PC-9 (cell line): Measurements from ENCODE around the gene MAP2K4. TPM values are rescaled to one million over a fixed set of nuclear protein-coding genes. Genes with fewer than 3 reads are reported as not detected.

ENCODE experiments used
- BruUV-seq: library from RNA; stranded (reverse); fragments of 400-500 nt; replicated peaks from 2 replicates; lab custom pipeline; 2021; lab: Mats Ljungman, UMichigan
- CTCF ChIA-PET: fragments of 300-600 bp; sonication (Branson Sonifier 250); formaldehyde crosslinking; loops from one replicate; lab custom pipeline; 2022; ENCODE audit warnings: antibody characterized with exemption; lab: Charles Lee
- POLR2A ChIA-PET: fragments of 300-600 bp; sonication (Branson Sonifier 250); formaldehyde crosslinking; loops from one replicate; lab custom pipeline; 2022; ENCODE audit warnings: antibody characterized with exemption; ENCODE audit not compliant: unreplicated experiment; lab: Charles Lee
- DNase-seq, 2 experiments: peaks; one replicate each; pipeline versions ENCODE4 v3.0.0 to v3.0.0-alpha.2; 2015 to 2022; ENCODE audit warnings: mixed read lengths in 1 of 2
- H2AFZ ChIP-seq: fragments of 200-600 bp; sonication (generic); 2 replicates; pipeline ENCODE4 v1.8.1; 2017; ENCODE audit warnings: antibody characterized with exemption
- H3F3A ChIP-seq: fragments of 200-600 bp; sonication (generic); 2 replicates; pipeline ENCODE4 v1.8.1; 2017; ENCODE audit warnings: antibody characterized with exemption, mild to moderate bottlenecking, low read depth; ENCODE audit not compliant: insufficient read depth
- H3K27ac ChIP-seq: fragments of 200-600 bp; sonication (generic); 2 replicates; pipeline ENCODE4 v1.6.1; 2016; ENCODE audit warnings: mixed run types
- H3K27me3 ChIP-seq: fragments of 200-600 bp; sonication (generic); 2 replicates; pipeline ENCODE4 v1.6.1; 2016; ENCODE audit warnings: low read depth, mixed run types; ENCODE audit not compliant: insufficient read depth
- H3K36me3 ChIP-seq: fragments of 200-600 bp; sonication (generic); 2 replicates; pipeline ENCODE4 v1.6.1; 2016; ENCODE audit warnings: low read depth, mixed run types
- H3K4me1 ChIP-seq: fragments of 200-600 bp; sonication (generic); replicated peaks from 2 replicates; pipeline ENCODE4 v1.6.1; 2016; ENCODE audit warnings: mixed run types; ENCODE audit not compliant: insufficient read depth
- H3K4me2 ChIP-seq: fragments of 200-600 bp; sonication (generic); 2 replicates; pipeline ENCODE4 v1.6.1; 2017; ENCODE audit warnings: mixed run types
- H3K4me3 ChIP-seq: fragments of 200-600 bp; sonication (generic); 2 replicates; pipeline ENCODE4 v1.6.1; 2016; ENCODE audit warnings: mixed run types
- H3K79me2 ChIP-seq: fragments of 200-600 bp; sonication (generic); 2 replicates; pipeline ENCODE4 v1.6.1; 2017; ENCODE audit warnings: low read depth, mixed run types
- H3K9me2 ChIP-seq: fragments of 200-600 bp; sonication (generic); 2 replicates; pipeline ENCODE4 v1.8.1; 2017; ENCODE audit warnings: mild to moderate bottlenecking; ENCODE audit not compliant: insufficient read depth
- H3K9me3 ChIP-seq: fragments of 200-600 bp; sonication (generic); 2 replicates; pipeline ENCODE4 v1.8.1; 2016; ENCODE audit warnings: low read depth; ENCODE audit not compliant: insufficient read depth
- H4K20me1 ChIP-seq: fragments of 200-600 bp; sonication (generic); 2 replicates; pipeline ENCODE4 v1.8.1; 2017; ENCODE audit not compliant: insufficient read depth
- CTCF ChIP-seq: fragments of 200-600 bp; sonication (generic); conservative IDR thresholded peaks from 2 replicates; pipeline ENCODE4 v1.6.1; 2017; ENCODE audit warnings: mixed run types, antibody characterized with exemption, mild to moderate bottlenecking, moderate library complexity
- EZH2 ChIP-seq: fragments of 200-600 bp; sonication (generic); IDR thresholded peaks from 2 replicates; pipeline ENCODE4 v1.8.0; 2017; ENCODE audit warnings: antibody characterized with exemption, low read depth
- intact Hi-C: fragments of 100-400 bp; cut with micrococcal nuclease; formaldehyde crosslinking; loops from one replicate; pipeline ENCODE4 v1.10.0; 2022; ENCODE audit not compliant: unreplicated experiment
- total RNA-seq: library from RNA; stranded (reverse); gene quantifications from 2 replicates; pipeline ENCODE4 v1.2.3, GENCODE V29; 2021

MAP2K4 gene
- total RNA-seq, 1 experiment from 2014 or later: 44.3 TPM

- no peaks in the 10 kb centered on the region for H3K27me3 ChIP-seq
- intact Hi-C loops: no loop called here
- H3K27ac ChIP-seq: no peak overlapping the region
- no peak for DNase-seq
- ChIA-PET POLR2A (no interaction called here), CTCF (interaction anchor here (0.6 kb wide), 1 partner anchor 76 kb away, joined by 3 read pairs; no protein-coding TSS in a partner anchor)
- no TSS peak for BruUV-seq
- H4K20me1 ChIP-seq: no peaks in the 10 kb centered on the region
- H3K4me2 ChIP-seq: no peak overlapping the region
- no peaks in the 10 kb centered on the region for H3F3A ChIP-seq
- H3K79me2 ChIP-seq: no peaks in the 10 kb centered on the region
- no peaks in the 10 kb centered on the region for H3K36me3 ChIP-seq
- no peak overlapping the region for H2AFZ ChIP-seq
- no peaks in the 10 kb centered on the region for H3K9me2 ChIP-seq
- H3K9me3 ChIP-seq: no peaks in the 10 kb centered on the region
- no peaks in the 10 kb centered on the region for H3K4me1 ChIP-seq
- TF ChIP-seq CTCF (no peak), EZH2 (no peak)
- no peak overlapping the region for H3K4me3 ChIP-seq
Measured at GRCh38 chr17:12116143-12116542, 95.5 kb downstream of the MAP2K4 start.

- H3F3A ChIP-seq: no peaks in the 10 kb centered on the region
- no peaks in the 10 kb centered on the region for H3K36me3 ChIP-seq
- no peaks in the 10 kb centered on the region for H3K9me3 ChIP-seq
- no peaks in the 10 kb centered on the region for H3K4me1 ChIP-seq
- no peaks in the 10 kb centered on the region for H4K20me1 ChIP-seq
- no peak overlapping the region for H3K4me3 ChIP-seq
- no peaks in the 10 kb centered on the region for H3K79me2 ChIP-seq
- TF ChIP-seq CTCF (no peak), EZH2 (no peak)
- DNase-seq: no peak
- intact Hi-C loops: no loop called here
- H3K4me2 ChIP-seq: no peak overlapping the region
- BruUV-seq: no TSS peak
- no peak overlapping the region for H3K27ac ChIP-seq
- POLR2A ChIA-PET: no interaction called here
- CTCF ChIA-PET: no interaction called here
- no peaks in the 10 kb centered on the region for H3K9me2 ChIP-seq
- no peaks in the 10 kb centered on the region for H3K27me3 ChIP-seq
- H2AFZ ChIP-seq: no peak overlapping the region
Measured at GRCh38 chr17:12118617-12119016, 97.9 kb downstream of the MAP2K4 start.

- Histone ChIP-seq H3K9me2 (no peaks in the 10 kb centered on the region), H2AFZ (no peak overlapping the region), H3K36me3 (no peaks in the 10 kb centered on the region; the same call in 1 of the 2 replicates), H3K4me3 (no peak overlapping the region), H4K20me1 (no peaks in the 10 kb centered on the region), H3K27me3 (no peaks in the 10 kb centered on the region), H3K4me2 (no peak overlapping the region), H3K4me1 (no peaks in the 10 kb centered on the region), H3K9me3 (no peaks in the 10 kb centered on the region), H3K27ac (no peak overlapping the region), H3K79me2 (no peaks in the 10 kb centered on the region), H3F3A (no peaks in the 10 kb centered on the region)
- no TSS peak for BruUV-seq
- ChIA-PET POLR2A (no interaction called here), CTCF (no interaction called here)
- intact Hi-C loops: no loop called here
- no peak for DNase-seq
- TF ChIP-seq EZH2 (no peak), CTCF (no peak)
Measured at GRCh38 chr17:12122075-12122474, 101.4 kb downstream of the MAP2K4 start.
